ENCODE measurements around the gene ACAD10.
A peak's percentile ranks its signal among the peaks of the same experiment; 100 is the strongest.
"Not testable (repeated sequence)": the region's sequence is repeated elsewhere in the genome, so short reads cannot be mapped to it uniquely, and the experiment has no call there.

The ACAD10 gene

GRCh38 chr12:111685811-111686573 lies at the start of gene ACAD10, which contains the start of gene BRAP:
ACAD10 (plus strand) TSS chr12:111686053; CDS start chr12:111692710, 6,657 bp downstream.
BRAP (minus strand) TSS chr12:111685956; CDS start chr12:111685792, 164 bp downstream.
- peak; percentile 86 to 88 for DNase-seq

- DNase-seq: no peak
These were observed 49.5 kb upstream of the ACAD10 start for GRCh38 chr12:111636209-111636945.

GRCh38 chr12:111638556-111638955 lies 47.3 kb upstream of the ACAD10 start:
- DNase-seq: no peak

DNA sequence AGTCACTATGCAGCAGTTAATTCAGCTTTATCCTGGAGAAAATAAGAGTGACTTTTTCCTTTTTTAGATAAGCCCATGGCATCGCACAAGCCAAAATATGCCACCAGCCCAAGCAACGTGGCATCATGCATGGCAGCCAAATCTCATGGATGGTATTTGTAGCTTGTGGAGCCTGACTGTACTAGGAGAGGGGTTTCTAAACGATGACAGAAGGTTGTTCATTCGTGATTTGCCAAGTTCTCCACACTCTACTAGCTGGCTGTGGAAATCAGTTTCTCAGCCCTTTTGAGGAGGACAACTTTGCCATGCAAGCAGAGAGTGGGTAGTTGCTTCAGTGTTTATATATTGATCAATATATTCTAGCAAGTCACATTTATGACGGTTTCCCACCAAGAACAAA lies 45.3 kb upstream of the ACAD10 start:
- no peak for DNase-seq

GRCh38 chr12:111642681-111643426 lies 43.0 kb upstream of the ACAD10 start:
- DNase-seq: no peak

- no peak for DNase-seq
These were observed 42.4 kb upstream of the ACAD10 start for GRCh38 chr12:111643427-111643826.

DNA sequence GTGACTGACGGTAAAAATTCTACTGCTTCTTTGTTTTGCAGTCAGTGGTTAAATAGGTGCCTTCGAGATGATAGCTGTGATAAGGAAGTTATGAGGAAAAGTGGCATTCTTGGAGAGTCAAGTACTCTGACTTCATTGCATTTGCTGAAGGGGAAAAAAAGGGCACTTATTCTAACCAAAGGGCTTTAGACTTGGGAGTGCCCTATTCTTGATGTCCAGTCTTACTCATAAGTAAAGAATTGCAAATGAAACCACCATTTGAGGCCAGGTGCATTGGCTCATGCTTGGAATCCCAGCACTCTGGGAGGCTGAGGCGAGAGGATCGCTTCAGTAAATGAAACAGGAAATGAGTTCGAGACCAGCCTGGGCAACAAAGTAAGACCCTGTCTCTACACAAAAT lies 40.4 kb upstream of the ACAD10 start:
- DNase-seq: no peak

DNA sequence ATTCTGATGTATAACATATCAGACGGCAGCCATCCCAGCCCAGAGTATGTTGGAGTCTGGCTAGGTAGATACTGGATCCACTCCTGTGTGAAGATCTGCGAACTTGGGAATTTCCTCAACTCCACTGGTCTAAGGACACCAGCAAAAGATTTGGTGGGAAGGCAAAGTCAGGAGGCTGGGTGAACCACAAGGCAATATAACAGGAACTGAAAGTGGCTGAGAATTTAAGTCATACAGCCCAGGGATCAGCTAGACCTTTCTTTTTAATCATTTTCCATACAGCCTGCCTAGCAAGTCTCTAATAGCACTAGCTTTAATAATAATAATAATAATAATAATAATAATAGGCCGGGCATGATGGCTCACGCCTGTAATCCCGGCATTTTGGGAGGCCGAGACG lies 34.9 kb upstream of the ACAD10 start:
- DNase-seq: no peak

DNA sequence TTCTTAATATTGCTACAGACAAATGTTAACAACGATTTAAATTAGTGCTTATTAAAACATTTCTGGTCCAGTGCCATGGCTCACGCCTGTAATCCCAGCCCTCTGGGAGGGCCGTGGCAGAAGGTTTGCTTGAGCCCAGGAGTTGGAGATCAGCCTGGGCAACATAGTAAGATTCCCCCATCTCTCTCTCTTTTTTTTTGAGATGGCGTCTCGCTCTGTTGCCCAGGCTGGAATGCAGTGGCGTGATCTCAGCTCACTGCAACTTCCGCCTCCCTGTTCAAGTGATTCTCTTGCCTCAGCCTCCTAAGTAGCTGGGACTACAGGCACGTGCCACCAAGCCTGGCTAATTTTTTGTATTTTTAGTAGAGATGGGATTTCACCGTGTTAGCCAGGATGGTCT lies 33.3 kb upstream of the ACAD10 start:
- DNase-seq: not testable (repeated sequence)

DNA sequence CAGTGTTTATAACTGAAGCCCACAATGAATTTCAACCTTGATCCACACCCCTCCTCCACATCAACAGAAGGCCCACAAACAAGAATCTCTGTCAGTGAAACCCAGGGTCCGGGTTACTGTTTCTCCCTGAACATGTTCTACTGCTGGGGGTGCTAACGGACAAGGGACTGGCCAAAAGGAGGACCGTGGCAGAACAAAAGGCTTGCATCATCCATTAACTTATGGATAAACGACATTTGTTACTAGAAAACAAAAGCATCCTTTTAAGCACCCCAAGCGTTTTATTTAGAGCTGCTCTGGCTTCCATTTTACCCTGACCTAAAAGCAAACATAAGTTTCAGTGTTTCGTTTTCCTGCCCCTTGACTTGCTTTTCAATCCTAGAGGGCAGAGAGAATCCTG lies 32.3 kb upstream of the ACAD10 start:
- DNase-seq: no peak

DNA sequence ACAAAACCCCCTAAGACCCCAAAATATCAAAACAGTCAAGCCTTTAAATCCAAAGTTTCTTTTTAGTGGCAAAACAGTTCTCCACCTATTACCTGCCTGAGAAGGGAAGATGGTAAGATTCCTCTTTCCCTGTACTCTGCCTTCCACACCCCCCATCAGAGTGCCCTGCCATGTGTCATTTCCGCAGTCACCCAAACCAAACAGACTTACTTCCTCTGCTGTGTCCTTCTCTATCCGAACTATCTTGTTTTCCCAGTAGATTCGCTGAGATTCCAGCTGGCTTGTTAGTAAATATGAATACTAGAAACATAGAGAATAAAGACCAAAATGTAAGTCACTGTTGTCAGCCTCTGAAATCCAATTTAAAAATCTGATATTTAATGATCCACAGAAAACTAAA lies 30.5 kb upstream of the ACAD10 start:
- DNase-seq: no peak

DNA sequence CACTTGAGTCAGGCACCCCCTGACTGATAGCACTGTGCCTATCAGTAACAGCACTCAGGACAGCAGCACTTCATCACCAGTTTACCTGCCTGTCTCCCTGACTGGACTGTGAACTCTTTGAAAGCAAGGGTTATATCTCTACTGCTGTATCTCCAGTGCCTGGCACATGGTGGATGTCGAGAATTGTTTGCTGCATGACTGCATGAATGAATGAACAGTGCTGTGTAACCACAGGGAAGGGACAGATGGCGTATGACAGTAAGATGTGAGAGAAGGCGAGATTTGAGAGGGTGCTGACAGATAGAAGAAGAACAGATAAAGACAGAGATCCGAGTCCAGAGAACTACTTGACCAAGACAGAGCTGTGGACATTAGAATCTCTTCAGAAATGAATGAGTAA lies 29.8 kb upstream of the ACAD10 start:
- no peak for DNase-seq

DNA sequence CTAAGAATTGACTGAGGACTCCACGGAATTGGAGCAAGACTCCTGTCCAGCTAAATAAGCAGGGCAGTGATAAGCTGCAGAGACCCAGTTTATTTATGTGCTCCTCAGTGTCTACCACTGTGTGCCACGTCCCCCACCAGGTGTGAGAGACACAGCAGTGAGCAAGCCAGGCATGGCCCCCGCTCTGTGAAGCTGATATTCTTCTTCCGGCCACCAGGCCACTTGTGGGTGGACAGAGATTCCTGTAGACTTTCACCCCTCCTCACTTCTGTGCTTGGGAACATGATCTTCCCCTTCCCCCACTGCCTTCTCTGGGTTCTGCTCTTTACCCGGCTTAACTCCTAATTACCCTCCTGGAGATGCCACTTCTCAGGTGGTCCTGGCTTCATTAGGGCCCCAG lies 21.4 kb upstream of the ACAD10 start:
- DNase-seq: no peak

DNA sequence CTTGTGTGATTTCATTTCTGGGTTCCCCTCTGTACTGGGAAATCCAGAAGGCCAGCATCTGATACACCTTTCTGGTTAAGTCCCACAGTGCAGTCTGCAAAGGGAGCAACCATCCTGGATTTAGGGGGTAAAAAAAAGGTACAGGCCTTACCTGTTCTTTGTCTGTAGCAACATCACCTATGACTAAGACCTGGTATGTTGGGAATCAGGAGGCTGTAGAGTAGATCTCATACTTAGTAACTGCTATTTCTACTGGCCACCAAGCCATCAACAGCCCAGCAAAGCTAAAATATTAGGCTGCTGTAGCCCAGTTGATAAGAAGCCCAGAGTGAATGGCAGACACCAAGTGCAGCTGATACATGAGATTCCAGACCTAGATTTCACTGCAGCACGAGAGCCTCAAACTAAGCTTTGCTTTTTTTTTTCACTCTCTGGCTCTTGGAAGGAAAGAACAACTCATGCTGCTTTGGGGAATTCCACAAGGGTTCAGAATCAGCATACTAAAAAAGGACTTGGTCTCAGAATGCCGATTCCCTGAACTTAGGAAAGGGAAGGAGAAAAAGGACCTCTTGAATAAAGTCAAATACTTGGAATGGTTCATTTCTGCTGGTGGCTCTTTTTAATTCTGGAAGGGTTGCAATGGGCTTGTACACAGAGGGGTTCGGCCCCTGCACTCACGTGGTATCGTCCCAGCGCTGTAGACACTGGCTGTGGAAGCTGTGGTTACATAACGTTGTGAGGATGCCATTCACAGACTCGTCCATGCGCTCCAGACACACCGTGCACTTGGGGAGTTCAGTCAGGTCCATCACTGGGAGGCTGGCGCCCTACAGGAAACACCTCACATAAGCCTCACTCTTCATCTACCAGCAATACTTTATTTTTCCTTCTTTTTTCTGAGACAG lies 20.6 kb upstream of the ACAD10 start:
- no peak for DNase-seq

DNA sequence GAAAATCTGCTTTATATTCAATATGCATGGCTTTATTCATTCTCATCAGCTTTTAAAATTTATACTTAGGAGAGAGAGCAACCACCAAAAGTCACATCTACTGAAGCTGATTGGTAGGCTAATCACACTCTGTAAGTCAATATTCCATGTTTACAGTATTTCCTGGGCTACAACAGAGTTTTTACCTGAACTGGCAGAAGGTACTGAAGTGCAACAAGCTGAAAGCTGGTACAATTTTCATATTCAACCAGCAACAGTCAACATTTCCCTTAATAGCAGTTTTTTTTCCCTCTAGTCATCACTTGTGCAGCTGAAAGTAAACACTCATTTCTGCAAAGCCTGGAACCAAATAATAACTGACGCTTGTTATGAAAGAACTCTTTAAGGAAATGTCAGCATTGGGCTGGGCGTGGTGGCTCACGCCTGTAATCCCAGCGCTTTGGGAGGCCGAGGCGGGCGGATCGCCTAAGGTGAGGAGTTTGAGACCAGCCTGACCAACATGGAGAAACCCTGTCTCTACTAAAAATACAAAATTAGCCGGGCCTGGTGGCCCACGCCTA lies 13.0 kb upstream of the ACAD10 start:
- DNase-seq: no peak

- DNase-seq: peak in 1 of 2 experiments; percentile 8
These were observed 12.3 kb upstream of the ACAD10 start for GRCh38 chr12:111673503-111673902.

GRCh38 chr12:111677186-111677585 lies 8.7 kb upstream of the ACAD10 start:
- DNase-seq: no peak

- DNase-seq: not testable (repeated sequence)
These were observed 1.2 kb upstream of the ACAD10 start for GRCh38 chr12:111684485-111685198.

GRCh38 chr12:111685322-111685810 lies 487 bp upstream of the ACAD10 start:
- no peak for DNase-seq

DNA sequence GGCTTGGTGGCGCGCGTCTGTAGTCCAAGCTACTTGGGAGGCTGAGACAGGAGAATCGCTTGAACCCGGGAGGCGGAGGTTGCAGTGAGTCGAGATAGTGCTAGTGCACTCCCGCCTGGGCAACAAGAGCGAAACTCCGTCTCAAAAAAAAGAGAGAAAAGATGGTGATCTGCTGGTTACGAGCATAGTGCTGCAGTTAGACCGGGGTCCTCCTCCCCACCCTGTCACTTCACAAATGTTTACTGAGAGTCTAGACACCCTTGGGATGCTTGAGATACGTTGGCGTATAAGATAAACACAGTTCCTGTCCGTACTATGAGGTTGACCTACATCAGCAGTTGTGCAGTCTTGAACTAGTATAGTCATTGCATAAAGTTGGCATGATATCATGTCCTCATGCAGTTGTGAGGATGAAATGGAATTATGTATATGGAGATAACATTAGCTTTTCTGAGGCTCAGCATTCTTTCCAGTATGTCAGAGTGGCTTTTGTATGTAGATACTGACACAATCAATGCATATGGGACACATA lies 787 bp downstream of the ACAD10 start:
- DNase-seq: no peak

- no peak for DNase-seq
These were observed 1.4 kb downstream of the ACAD10 start for GRCh38 chr12:111687255-111687654.

Measured in NCI-H524 (cell line).